SK-N-MC (cell line): ENCODE data around the gene NFATC2.

Source experiments
- EZH2 ChIP-seq: fragments of 200-600 bp; sonication (generic); IDR thresholded peaks from one replicate; pipeline ENCODE4 v1.6.1; 2017; ENCODE audit warnings: antibody characterized with exemption
- POLR2AphosphoS5 ChIP-seq: IDR thresholded peaks from 2 replicates; pipeline ENCODE4 v1.6.1; 2012; ENCODE audit warnings: mild to moderate bottlenecking, low read depth, low read length, borderline replicate concordance

DNA sequence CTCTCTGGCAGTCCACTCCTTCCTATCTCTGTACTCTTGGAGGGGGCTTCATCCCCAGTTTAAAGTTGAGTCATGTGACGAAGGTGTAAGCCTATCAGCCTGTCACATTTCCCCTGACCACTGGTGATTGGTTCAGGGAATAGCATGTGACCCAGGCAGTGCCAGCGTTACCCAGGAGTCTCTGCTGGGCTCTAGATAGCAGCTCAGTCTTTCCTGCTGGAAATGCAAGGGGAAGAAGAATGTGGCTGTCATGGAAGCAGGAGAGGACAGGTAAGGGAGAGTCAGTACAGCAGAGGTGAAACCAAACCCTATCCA is 35.6 kb upstream of the NFATC2 start:
- TF ChIP-seq POLR2AphosphoS5 (no peak), EZH2 (no peak)
